D721Med (cell line): ENCODE measurements around the gene LHX8.
"Not testable (repeated sequence)": the region's sequence is repeated elsewhere in the genome, so short reads cannot be mapped to it uniquely, and the experiment has no call there.

ENCODE experiments used
- DNase-seq: peaks from one replicate; pipeline ENCODE4 v3.0.0; 2011; ENCODE audit warnings: low spot score; ENCODE audit not compliant: insufficient read length
- FAIRE-seq: peaks from 2 replicates; lab custom pipeline; 2011; peaks lifted over from hg19 to GRCh38; lab: Jason Lieb, UNC
- CTCF ChIP-seq: IDR thresholded peaks from 2 replicates; pipeline ENCODE4 v1.5.1; 2012; ENCODE audit warnings: mild to moderate bottlenecking, control low read depth; ENCODE audit not compliant: insufficient read depth; ENCODE audit errors: missing control alignments

LHX8 gene

GRCh38 chr1:75133750-75134646, at the start of gene LHX8:
Gene LHX8 (plus strand): TSS chr1:75134388. CDS start chr1:75136615, 2,227 bp downstream.
- TF ChIP-seq CTCF = no peak
- FAIRE-seq = no peak
- DNase-seq = no peak

GRCh38 chr1:75085931-75086330, 48.3 kb upstream of the LHX8 start:
- FAIRE-seq (no peak), DNase-seq (no peak)
- TF ChIP-seq CTCF = no peak

- FAIRE-seq (no peak), DNase-seq (no peak)
- TF ChIP-seq CTCF = no peak
Measured at GRCh38 chr1:75087278-75087677, 46.9 kb upstream of the LHX8 start.

- FAIRE-seq = no peak
- no peak for TF ChIP-seq CTCF
- no peak for DNase-seq
Measured at GRCh38 chr1:75092141-75092540, 42.0 kb upstream of the LHX8 start.

- FAIRE-seq (no peak), DNase-seq (no peak)
Measured at GRCh38 chr1:75097654-75098053, 36.5 kb upstream of the LHX8 start.

GRCh38 chr1:75099581-75099980, 34.6 kb upstream of the LHX8 start:
- TF ChIP-seq CTCF = no peak
- FAIRE-seq (no peak), DNase-seq (no peak)

More at GRCh38 chr1:75097654-75098053, 36.5 kb upstream of the LHX8 start:
- no peak for TF ChIP-seq CTCF

- TF ChIP-seq CTCF = no peak
- DNase-seq (no peak), FAIRE-seq (no peak)
Measured at GRCh38 chr1:75100481-75101092, 33.6 kb upstream of the LHX8 start.

GRCh38 chr1:75112362-75112951, 21.7 kb upstream of the LHX8 start:
- not testable (repeated sequence) for DNase-seq, FAIRE-seq
